ENCODE data around the gene CHTF18.

The CHTF18 gene

GRCh38 chr16:776824-777223 is 11.6 kb upstream of the CHTF18 start:
- no peak for DNase-seq

- DNase-seq, result no peak
Observed at GRCh38 chr16:777826-778225, 10.6 kb upstream of the CHTF18 start.

GRCh38 chr16:778447-778846 is 10.0 kb upstream of the CHTF18 start:
- no peak for DNase-seq

- DNase-seq, result no peak
Observed at GRCh38 chr16:778909-779527, 9.4 kb upstream of the CHTF18 start.

GRCh38 chr16:779561-779960 is 8.9 kb upstream of the CHTF18 start:
- DNase-seq, result no peak

- no peak for DNase-seq
Observed at GRCh38 chr16:780296-780695, 8.1 kb upstream of the CHTF18 start.

GRCh38 chr16:781346-782010 is 6.9 kb upstream of the CHTF18 start:
- no peak for DNase-seq

GRCh38 chr16:782258-782657 is 6.2 kb upstream of the CHTF18 start:
- no peak for DNase-seq

GRCh38 chr16:782766-783403 is 5.5 kb upstream of the CHTF18 start:
- DNase-seq, result no peak

GRCh38 chr16:783404-784161 is 4.8 kb upstream of the CHTF18 start:
- DNase-seq, result no peak

GRCh38 chr16:784431-784830 is 4.0 kb upstream of the CHTF18 start:
- no peak for DNase-seq

- DNase-seq, result no peak
Observed at GRCh38 chr16:785563-786535, 2.6 kb upstream of the CHTF18 start.

- DNase-seq, result no peak
Observed at GRCh38 chr16:787321-787966, 976 bp upstream of the CHTF18 start.

- no peak for DNase-seq
Observed at GRCh38 chr16:787978-788398, 432 bp upstream of the CHTF18 start, which contains the start of gene RPUSD1. Gene RPUSD1 (minus strand): TSS chr16:788381. CDS start chr16:787737, 644 bp downstream.

GRCh38 chr16:789191-789850 is 901 bp downstream of the CHTF18 start:
- no peak for DNase-seq

- DNase-seq, result no peak
Observed at GRCh38 chr16:790086-790485, 1.7 kb downstream of the CHTF18 start.

GRCh38 chr16:791131-791530 is 2.7 kb downstream of the CHTF18 start:
- DNase-seq, result no peak

GRCh38 chr16:792221-792995 is 4.0 kb downstream of the CHTF18 start:
- DNase-seq, result no peak

- DNase-seq, result no peak
Observed at GRCh38 chr16:793414-793813, 5.0 kb downstream of the CHTF18 start.

- no peak for DNase-seq
Observed at GRCh38 chr16:794091-794822, 5.8 kb downstream of the CHTF18 start.

Data from NCI-H187 (cell line).